IMR-90 (cell line): ENCODE measurements around the gene SPSB4. TPM values are rescaled to one million over a fixed set of nuclear protein-coding genes. Genes with fewer than 3 reads are reported as not detected.

Experiments used
- ATAC-seq: fragments of 200-7000 bp; cut with Tn5 transposase; 2 replicates; pipeline ENCODE4 v1.9.1; 2020; ENCODE audit warnings: low read depth, mild to moderate bottlenecking, moderate library complexity
- BruUV-seq: library from RNA; stranded (reverse); fragments of 400-500 nt; replicated peaks from 2 replicates; lab custom pipeline; 2021; lab: Mats Ljungman, UMichigan
- CTCF ChIA-PET: fragments of 300-600 bp; formaldehyde crosslinking; extraction: SDS; loops from one replicate; lab custom pipeline; 2021; ENCODE audit warnings: antibody characterized with exemption; lab: Yijun Ruan, JAX
- POLR2A ChIA-PET: fragments of 300-600 bp; sonication (Branson Sonifier 250); formaldehyde crosslinking; loops from one replicate; lab custom pipeline; 2022; ENCODE audit warnings: antibody characterized with exemption; ENCODE audit not compliant: unreplicated experiment; lab: Charles Lee
- DNase-seq: peaks from one replicate; pipeline ENCODE4 v3.0.0; 2013
- H2AFZ ChIP-seq: replicated peaks from 2 replicates; pipeline ENCODE3; 2013; ENCODE audit warnings: low read length, mild to moderate bottlenecking; ENCODE audit not compliant: poor library complexity
- H2AK5ac ChIP-seq: 2 replicates; pipeline ENCODE4 v1.6.1; 2013; ENCODE audit warnings: low read depth, low read length, inconsistent platforms
- H2AK9ac ChIP-seq: replicated peaks from 2 replicates; pipeline ENCODE3; 2013; ENCODE audit warnings: mild to moderate bottlenecking, low read depth, low read length, moderate library complexity; ENCODE audit not compliant: poor library complexity
- H2BK120ac ChIP-seq: 2 replicates; pipeline ENCODE4 v1.6.1; 2013; ENCODE audit warnings: low read depth, low read length, inconsistent platforms
- H2BK15ac ChIP-seq: 3 replicates; pipeline ENCODE4 v1.6.1; 2013; ENCODE audit warnings: low read depth, low read length, inconsistent platforms
- H2BK20ac ChIP-seq: 2 replicates; pipeline ENCODE4 v1.6.1; 2013; ENCODE audit warnings: low read depth, mild to moderate bottlenecking, inconsistent platforms, low read length, moderate library complexity
- H2BK5ac ChIP-seq: 2 replicates; pipeline ENCODE4 v1.6.1; 2013; ENCODE audit warnings: mild to moderate bottlenecking, low read depth, low read length, inconsistent platforms; ENCODE audit not compliant: poor library complexity, severe bottlenecking
- H3K14ac ChIP-seq: replicated peaks from 2 replicates; pipeline ENCODE4 v1.6.1; 2013; ENCODE audit warnings: low read depth, low read length, inconsistent platforms
- H3K18ac ChIP-seq: 2 replicates; pipeline ENCODE4 v1.6.1; 2013; ENCODE audit warnings: low read depth, low read length, control low read depth
- H3K23ac ChIP-seq: 2 replicates; pipeline ENCODE4 v1.6.1; 2013; ENCODE audit warnings: low read depth, low read length, inconsistent platforms
- H3K27ac ChIP-seq: 2 replicates; pipeline ENCODE4 v1.5.1; 2013; ENCODE audit warnings: mild to moderate bottlenecking, control low read depth, low read length; ENCODE audit not compliant: insufficient read depth
- H3K27me3 ChIP-seq: 2 replicates; pipeline ENCODE4 v1.6.1; 2013; ENCODE audit warnings: low read length; ENCODE audit not compliant: control insufficient read depth, insufficient read depth
- H3K36me3 ChIP-seq: 2 replicates; pipeline ENCODE4 v1.6.1; 2013; ENCODE audit warnings: low read length, mixed read lengths; ENCODE audit not compliant: control insufficient read depth, insufficient read depth
- H3K4ac ChIP-seq: 2 replicates; pipeline ENCODE4 v1.6.1; 2013; ENCODE audit warnings: low read depth, low read length, inconsistent platforms
- H3K4me1 ChIP-seq: 2 replicates; pipeline ENCODE4 v1.6.1; 2013; ENCODE audit warnings: low read length, mixed read lengths; ENCODE audit not compliant: control insufficient read depth, insufficient read depth
- H3K4me2 ChIP-seq: 2 replicates; pipeline ENCODE4 v1.6.1; 2013; ENCODE audit warnings: low read depth, mild to moderate bottlenecking, control low read depth, low read length, moderate library complexity
- H3K4me3 ChIP-seq: 2 replicates; pipeline ENCODE4 v1.5.1; 2013; ENCODE audit warnings: low read depth, mild to moderate bottlenecking, control low read depth, low read length, moderate library complexity; ENCODE audit not compliant: insufficient read depth
- H3K56ac ChIP-seq: 2 replicates; pipeline ENCODE4 v1.6.1; 2013; ENCODE audit warnings: low read length, inconsistent platforms; ENCODE audit not compliant: insufficient read depth; ENCODE audit errors: extremely low read depth
- H3K79me1 ChIP-seq, 2 experiments: 2 replicates each; pipeline ENCODE4 v1.6.1; 2013; ENCODE audit warnings: low read length in 2 of 2, inconsistent platforms in 1 of 2, low read depth in 1 of 2
- H3K9ac ChIP-seq: 2 replicates; pipeline ENCODE4 v1.6.1; 2013; ENCODE audit warnings: low read depth, low read length, control low read depth
- H3K9me1 ChIP-seq: 2 replicates; pipeline ENCODE4 v1.6.1; 2013; ENCODE audit warnings: low read length, inconsistent platforms; ENCODE audit not compliant: insufficient read depth
- H3K9me3 ChIP-seq: 2 replicates; pipeline ENCODE4 v1.6.1; 2013; ENCODE audit warnings: low read length; ENCODE audit not compliant: control insufficient read depth, insufficient read depth
- H4K20me1 ChIP-seq: 2 replicates; pipeline ENCODE4 v1.6.1; 2013; ENCODE audit warnings: low read length, inconsistent platforms; ENCODE audit not compliant: insufficient read depth
- H4K5ac ChIP-seq: 2 replicates; pipeline ENCODE4 v1.6.1; 2013; ENCODE audit warnings: mild to moderate bottlenecking, low read depth, low read length, control low read depth
- H4K8ac ChIP-seq, 2 experiments: 2 replicates each; pipeline ENCODE4 v1.6.1; 2013; ENCODE audit warnings: low read depth in 2 of 2, low read length in 2 of 2, control low read depth in 1 of 2, inconsistent platforms in 1 of 2
- H4K91ac ChIP-seq: 2 replicates; pipeline ENCODE4 v1.6.1; 2013; ENCODE audit warnings: low read depth, low read length, inconsistent platforms; ENCODE audit not compliant: insufficient read depth
- BHLHE40 ChIP-seq: fragments of 150-350 bp; IDR thresholded peaks from 2 replicates; pipeline ENCODE4 v1.6.1; 2016; ENCODE audit warnings: mild to moderate bottlenecking, low read depth, low read length
- CEBPB ChIP-seq: IDR thresholded peaks from 2 replicates; pipeline ENCODE4 v1.6.1; 2012; ENCODE audit warnings: low read depth, low read length, improper control_type of control experiment
- CHD1 ChIP-seq: IDR thresholded peaks from 2 replicates; pipeline ENCODE4 v1.6.1; 2012; ENCODE audit warnings: low read depth, low read length, improper control_type of control experiment
- FOS ChIP-seq: fragments of 150-350 bp; IDR thresholded peaks from 2 replicates; pipeline ENCODE4 v1.6.1; 2016; ENCODE audit warnings: low read depth, low read length
- MAFK ChIP-seq: IDR thresholded peaks from 2 replicates; pipeline ENCODE4 v1.6.1; 2012; ENCODE audit warnings: low read depth, low read length, improper control_type of control experiment
- MAZ ChIP-seq: IDR thresholded peaks from 2 replicates; pipeline ENCODE4 v1.6.1; 2012; ENCODE audit warnings: low read depth, mild to moderate bottlenecking, low read length, improper control_type of control experiment, moderate library complexity, borderline replicate concordance
- MXI1 ChIP-seq: IDR thresholded peaks from 2 replicates; pipeline ENCODE4 v1.6.1; 2012; ENCODE audit warnings: low read depth, mild to moderate bottlenecking, low read length, moderate library complexity, borderline replicate concordance
- NFE2L2 ChIP-seq: fragments of 150-350 bp; IDR thresholded peaks from 2 replicates; pipeline ENCODE4 v1.6.1; 2016; ENCODE audit warnings: low read depth, mild to moderate bottlenecking, low read length
- POLR2A ChIP-seq: IDR thresholded peaks from 2 replicates; pipeline ENCODE4 v1.6.1; 2012; ENCODE audit warnings: mild to moderate bottlenecking, low read depth, low read length
- RAD21 ChIP-seq: IDR thresholded peaks from 2 replicates; pipeline ENCODE4 v1.6.1; 2012; ENCODE audit warnings: low read length, improper control_type of control experiment
- RCOR1 ChIP-seq: IDR thresholded peaks from 2 replicates; pipeline ENCODE4 v1.6.1; 2012; ENCODE audit warnings: mild to moderate bottlenecking, low read length, improper control_type of control experiment; ENCODE audit not compliant: insufficient replicate concordance
- RFX5 ChIP-seq: IDR thresholded peaks from 2 replicates; pipeline ENCODE4 v1.8.0; 2012; ENCODE audit warnings: low read depth, mild to moderate bottlenecking, low read length, moderate library complexity
- SMC3 ChIP-seq: fragments of 150-350 bp; IDR thresholded peaks from 2 replicates; pipeline ENCODE4 v1.6.1; 2016; ENCODE audit warnings: low read depth, mild to moderate bottlenecking, antibody characterized with exemption, low read length, moderate library complexity
- WGBS, 2 experiments: methylation state at CpG; one replicate each; pipeline versions ENCODE4 v1.1.5 to v1.1.7; 2013; ENCODE audit warnings: missing lambda C conversion rate in 2 of 2; ENCODE audit not compliant: insufficient read length in 1 of 2; ENCODE audit errors: extremely low coverage in 2 of 2; 5-methylcytosine and 5-hydroxymethylcytosine counted together
- dilution Hi-C: fragments of 300-500 bp; cut with HindIII; formaldehyde crosslinking; loops from one replicate; pipeline ENCODE4 v1.14.3; 2018; ENCODE audit warnings: low sequenced_read_pairs; ENCODE audit not compliant: unreplicated experiment
- in situ Hi-C: fragments of 300-500 bp; cut with MboI; formaldehyde crosslinking; loops from 3 replicates; pipeline ENCODE4 v1.14.3; 2019; ENCODE audit warnings: low sequenced_read_pairs, inconsistent platforms, mixed read lengths
- intact Hi-C: fragments of 100-400 bp; cut with micrococcal nuclease; formaldehyde crosslinking; loops from 2 replicates; pipeline ENCODE4 v1.10.0; 2022
- polyA plus RNA-seq, 3 experiments: library from polyadenylated mRNA; depleted of rRNA; stranded (reverse); fragments of >200 nt; gene quantifications; 2 replicates each; pipeline ENCODE4 v1.2.3, GENCODE V29; 2012; ENCODE audit warnings: low replicate concordance in 1 of 3
- total RNA-seq: library from RNA; depleted of rRNA; stranded (reverse); fragments of >200 nt; gene quantifications from 2 replicates; pipeline ENCODE4 v1.2.3, GENCODE V29; 2012
- TF ChIP-seq, protein P1 (sequence below): fragments of 150-350 bp; IDR thresholded peaks from 2 replicates; pipeline ENCODE4 v1.6.1; 2017; ENCODE audit warnings: mild to moderate bottlenecking, antibody characterized with exemption, low read length, low read depth
- TF ChIP-seq, protein P2 (sequence below): fragments of 150-350 bp; IDR thresholded peaks from 2 replicates; pipeline ENCODE4 v1.6.1; 2016; ENCODE audit warnings: low read depth, mild to moderate bottlenecking, low read length, moderate library complexity, borderline replicate concordance
- TF ChIP-seq, protein P3 (sequence below): conservative IDR thresholded peaks from 2 replicates; pipeline ENCODE4 v1.5.1; 2012; ENCODE audit warnings: mild to moderate bottlenecking, low read depth, low read length, improper control_type of control experiment

SPSB4 gene
- total and polyA plus RNA-seq, 2 of the 4 experiments (the other 2 are of a cell fraction): not detected

DNA sequence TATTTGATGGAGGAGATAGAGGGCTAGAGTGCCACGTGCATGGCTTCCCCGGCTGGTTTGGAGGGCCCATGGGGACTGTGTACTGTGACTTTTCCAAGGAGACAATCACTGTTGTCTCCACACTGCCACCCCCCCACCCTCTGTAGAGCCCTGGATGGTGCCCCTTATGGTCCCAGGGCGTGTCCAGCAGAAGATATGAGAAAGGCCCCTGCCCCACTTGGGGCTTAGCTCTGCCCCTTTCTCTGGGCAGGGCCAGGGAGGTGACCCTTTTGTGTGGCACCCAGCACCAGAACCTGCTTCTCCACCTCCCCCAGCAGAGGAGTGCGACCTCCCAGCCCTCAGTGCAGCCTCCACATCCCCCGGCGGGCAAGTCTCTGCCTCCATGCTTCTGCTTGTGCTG is 32.1 kb downstream of the SPSB4 start:
- dilution Hi-C loops (no loop called here), in situ Hi-C loops (no loop called here), intact Hi-C loops (no loop called here)
- no TSS peak for BruUV-seq
- no peaks in the 10 kb centered on the region for H3K9me3 ChIP-seq
- H3K4me3 ChIP-seq: no peak overlapping the region
- ChIA-PET POLR2A (no interaction called here), CTCF (interaction anchor here (0.7 kb wide), 1 partner anchor 83 kb away, joined by 3 read pairs; no protein-coding TSS in a partner anchor)
- no peak overlapping the region for H3K14ac ChIP-seq
- no peak overlapping the region for H2AK5ac ChIP-seq
- DNase-seq (no peak), ATAC-seq (no peak)
- no peak overlapping the region for H3K23ac ChIP-seq
- H2BK15ac ChIP-seq: no peak overlapping the region
- H3K36me3 ChIP-seq: no peaks in the 10 kb centered on the region
- H2BK5ac ChIP-seq: no peak overlapping the region
- no peak overlapping the region for H4K5ac ChIP-seq
- TF ChIP-seq, protein P1, sequence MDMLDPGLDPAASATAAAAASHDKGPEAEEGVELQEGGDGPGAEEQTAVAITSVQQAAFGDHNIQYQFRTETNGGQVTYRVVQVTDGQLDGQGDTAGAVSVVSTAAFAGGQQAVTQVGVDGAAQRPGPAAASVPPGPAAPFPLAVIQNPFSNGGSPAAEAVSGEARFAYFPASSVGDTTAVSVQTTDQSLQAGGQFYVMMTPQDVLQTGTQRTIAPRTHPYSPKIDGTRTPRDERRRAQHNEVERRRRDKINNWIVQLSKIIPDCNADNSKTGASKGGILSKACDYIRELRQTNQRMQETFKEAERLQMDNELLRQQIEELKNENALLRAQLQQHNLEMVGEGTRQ: no peak
- TF ChIP-seq RAD21 (no peak), MAFK (no peak), MXI1 (no peak), FOS (no peak), POLR2A (no peak), NFE2L2 (no peak), CHD1 (no peak), BHLHE40 (no peak), RCOR1 (no peak), CEBPB (no peak), RFX5 (no peak), SMC3 (no peak), MAZ (no peak)
- TF ChIP-seq, protein P2, sequence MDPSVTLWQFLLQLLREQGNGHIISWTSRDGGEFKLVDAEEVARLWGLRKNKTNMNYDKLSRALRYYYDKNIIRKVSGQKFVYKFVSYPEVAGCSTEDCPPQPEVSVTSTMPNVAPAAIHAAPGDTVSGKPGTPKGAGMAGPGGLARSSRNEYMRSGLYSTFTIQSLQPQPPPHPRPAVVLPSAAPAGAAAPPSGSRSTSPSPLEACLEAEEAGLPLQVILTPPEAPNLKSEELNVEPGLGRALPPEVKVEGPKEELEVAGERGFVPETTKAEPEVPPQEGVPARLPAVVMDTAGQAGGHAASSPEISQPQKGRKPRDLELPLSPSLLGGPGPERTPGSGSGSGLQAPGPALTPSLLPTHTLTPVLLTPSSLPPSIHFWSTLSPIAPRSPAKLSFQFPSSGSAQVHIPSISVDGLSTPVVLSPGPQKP: no peak
- TF ChIP-seq, protein P3, sequence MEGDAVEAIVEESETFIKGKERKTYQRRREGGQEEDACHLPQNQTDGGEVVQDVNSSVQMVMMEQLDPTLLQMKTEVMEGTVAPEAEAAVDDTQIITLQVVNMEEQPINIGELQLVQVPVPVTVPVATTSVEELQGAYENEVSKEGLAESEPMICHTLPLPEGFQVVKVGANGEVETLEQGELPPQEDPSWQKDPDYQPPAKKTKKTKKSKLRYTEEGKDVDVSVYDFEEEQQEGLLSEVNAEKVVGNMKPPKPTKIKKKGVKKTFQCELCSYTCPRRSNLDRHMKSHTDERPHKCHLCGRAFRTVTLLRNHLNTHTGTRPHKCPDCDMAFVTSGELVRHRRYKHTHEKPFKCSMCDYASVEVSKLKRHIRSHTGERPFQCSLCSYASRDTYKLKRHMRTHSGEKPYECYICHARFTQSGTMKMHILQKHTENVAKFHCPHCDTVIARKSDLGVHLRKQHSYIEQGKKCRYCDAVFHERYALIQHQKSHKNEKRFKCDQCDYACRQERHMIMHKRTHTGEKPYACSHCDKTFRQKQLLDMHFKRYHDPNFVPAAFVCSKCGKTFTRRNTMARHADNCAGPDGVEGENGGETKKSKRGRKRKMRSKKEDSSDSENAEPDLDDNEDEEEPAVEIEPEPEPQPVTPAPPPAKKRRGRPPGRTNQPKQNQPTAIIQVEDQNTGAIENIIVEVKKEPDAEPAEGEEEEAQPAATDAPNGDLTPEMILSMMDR: no peak
- no peaks in the 10 kb centered on the region for H3K9me1 ChIP-seq
- WGBS, 2 experiments: 90% methylated on average over 2 of the region's 6 CpGs; no CpG with 5 or more reads in 1 of the 2 experiments
- peaks cover 5% of the 10 kb centered on the region; the same call in 1 of the 2 replicates for H3K27me3 ChIP-seq
- no peak overlapping the region for H2AK9ac ChIP-seq
- no peak overlapping the region for H4K91ac ChIP-seq
- H3K4me1 ChIP-seq: no peaks in the 10 kb centered on the region
- H2AFZ ChIP-seq: no peak overlapping the region
- no peaks in the 10 kb centered on the region for H4K20me1 ChIP-seq
- no peak overlapping the region for H3K56ac ChIP-seq
- no peaks in the 10 kb centered on the region for H3K79me1 ChIP-seq
- no peak overlapping the region for H2BK120ac ChIP-seq
- H4K8ac ChIP-seq: no peak overlapping the region
- no peak overlapping the region for H3K27ac ChIP-seq
- no peak overlapping the region for H3K18ac ChIP-seq
- no peak overlapping the region for H3K4ac ChIP-seq
- no peak overlapping the region for H2BK20ac ChIP-seq
- H3K9ac ChIP-seq: no peak overlapping the region
- no peak overlapping the region for H3K4me2 ChIP-seq
